ENCODE results near the gene AMBP.

AMBP gene

GRCh38 chr9:114099669-114100270, 21.7 kb upstream of the AMBP start:
- Histone ChIP-seq H3K27me3 (ENCODE audit: insufficient read depth, low read depth) (no peaks in the 10 kb centered on the region), H3K4me1 (ENCODE audit: low read depth, poor library complexity, severe bottlenecking) (no peaks in the 10 kb centered on the region), H3K9ac (no peak overlapping the region), H3K4me2 (no peak overlapping the region), H2AFZ (ENCODE audit: low read depth) (no peak overlapping the region), H3K36me3 (ENCODE audit: insufficient read depth) (no peaks in the 10 kb centered on the region), H4K20me1 (ENCODE audit: insufficient read depth) (no peaks in the 10 kb centered on the region), H3K79me2 (ENCODE audit: insufficient read depth, low read depth) (no peaks in the 10 kb centered on the region), H3K27ac (no peak overlapping the region), H3K4me3 (IDR thresholded peaks at IDR 0.05; ENCODE audit: insufficient read depth, low read depth, low read length) (no peak overlapping the region)
- TF ChIP-seq CTCF (conservative IDR thresholded peaks at IDR 0.05; ENCODE audit: low read depth, low read length) = no peak

GRCh38 chr9:114098936-114099668, 21.0 kb upstream of the AMBP start, which contains the start of gene KIF12:
Gene KIF12, minus strand, starts transcription at chr9:114099292. Its CDS starts 16 bp downstream, at chr9:114099276.
- H3K9ac ChIP-seq = no peak within 1 kb of the TSS
- no peaks in the 10 kb centered on the region for H3K79me2 ChIP-seq (ENCODE audit: insufficient read depth, low read depth)
- peak within 1 kb of the TSS; percentile 39; the same call in 1 of the 2 replicates for H3K4me2 ChIP-seq
- H3K4me3 ChIP-seq (IDR thresholded peaks at IDR 0.05; ENCODE audit: insufficient read depth, low read depth, low read length) = no peak within 1 kb of the TSS
- no peak within 1 kb of the TSS for H3K27ac ChIP-seq
- H3K4me1 ChIP-seq (ENCODE audit: low read depth, poor library complexity, severe bottlenecking) = no peaks in the 10 kb centered on the region
- no peaks in the 10 kb centered on the region for H3K27me3 ChIP-seq (ENCODE audit: insufficient read depth, low read depth)
- TF ChIP-seq CTCF (conservative IDR thresholded peaks at IDR 0.05; ENCODE audit: low read depth, low read length) = no peak
- H2AFZ ChIP-seq (ENCODE audit: low read depth) = peak within 1 kb of the TSS; percentile 69
- no peaks in the 10 kb centered on the region for H3K36me3 ChIP-seq (ENCODE audit: insufficient read depth)
- no peaks in the 10 kb centered on the region for H4K20me1 ChIP-seq (ENCODE audit: insufficient read depth)

GRCh38 chr9:114098021-114098935, 20.2 kb upstream of the AMBP start:
- TF ChIP-seq CTCF (conservative IDR thresholded peaks at IDR 0.05; ENCODE audit: low read depth, low read length) = no peak
- Histone ChIP-seq H4K20me1 (ENCODE audit: insufficient read depth) (no peaks in the 10 kb centered on the region), H3K9ac (no peak overlapping the region), H3K4me1 (ENCODE audit: low read depth, poor library complexity, severe bottlenecking) (no peaks in the 10 kb centered on the region), H3K79me2 (ENCODE audit: insufficient read depth, low read depth) (no peaks in the 10 kb centered on the region), H3K4me3 (IDR thresholded peaks at IDR 0.05; ENCODE audit: insufficient read depth, low read depth, low read length) (no peak overlapping the region), H3K4me2 (peak overlapping the region; percentile 39; the same call in 1 of the 2 replicates), H2AFZ (ENCODE audit: low read depth) (peak overlapping the region; percentile 69), H3K27ac (no peak overlapping the region), H3K27me3 (ENCODE audit: insufficient read depth, low read depth) (no peaks in the 10 kb centered on the region), H3K36me3 (ENCODE audit: insufficient read depth) (no peaks in the 10 kb centered on the region)

- no peak for TF ChIP-seq CTCF (conservative IDR thresholded peaks at IDR 0.05; ENCODE audit: low read depth, low read length)
- Histone ChIP-seq H3K36me3 (ENCODE audit: insufficient read depth) (no peaks in the 10 kb centered on the region), H3K4me1 (ENCODE audit: low read depth, poor library complexity, severe bottlenecking) (no peaks in the 10 kb centered on the region), H3K9ac (no peak overlapping the region), H3K27ac (no peak overlapping the region), H3K4me2 (peak overlapping the region; percentile 39; the same call in 1 of the 2 replicates), H4K20me1 (ENCODE audit: insufficient read depth) (no peaks in the 10 kb centered on the region), H3K27me3 (ENCODE audit: insufficient read depth, low read depth) (no peaks in the 10 kb centered on the region), H3K79me2 (ENCODE audit: insufficient read depth, low read depth) (no peaks in the 10 kb centered on the region), H2AFZ (ENCODE audit: low read depth) (peak overlapping the region; percentile 69), H3K4me3 (IDR thresholded peaks at IDR 0.05; ENCODE audit: insufficient read depth, low read depth, low read length) (no peak overlapping the region)
These were observed 19.5 kb upstream of the AMBP start for GRCh38 chr9:114097613-114098020.

Data from KMS-11 (cell line).